Measurements from ENCODE around the gene ADGRV1.

- TF ChIP-seq, protein P1, sequence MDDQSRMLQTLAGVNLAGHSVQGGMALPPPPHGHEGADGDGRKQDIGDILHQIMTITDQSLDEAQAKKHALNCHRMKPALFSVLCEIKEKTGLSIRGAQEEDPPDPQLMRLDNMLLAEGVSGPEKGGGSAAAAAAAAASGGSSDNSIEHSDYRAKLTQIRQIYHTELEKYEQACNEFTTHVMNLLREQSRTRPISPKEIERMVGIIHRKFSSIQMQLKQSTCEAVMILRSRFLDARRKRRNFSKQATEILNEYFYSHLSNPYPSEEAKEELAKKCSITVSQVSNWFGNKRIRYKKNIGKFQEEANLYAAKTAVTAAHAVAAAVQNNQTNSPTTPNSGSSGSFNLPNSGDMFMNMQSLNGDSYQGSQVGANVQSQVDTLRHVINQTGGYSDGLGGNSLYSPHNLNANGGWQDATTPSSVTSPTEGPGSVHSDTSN (IDR thresholded peaks at IDR 0.05): no peak
- TF ChIP-seq POLR2AphosphoS5 (IDR thresholded peaks at IDR 0.05; ENCODE audit: low read depth, low read length) (no peak), TAF1 (IDR thresholded peaks at IDR 0.05; ENCODE audit: borderline replicate concordance, low read depth, low read length) (no peak), EP300 (IDR thresholded peaks at IDR 0.05; ENCODE audit: borderline replicate concordance in 1 of 2, low read depth in 1 of 2, low read length in 1 of 2) (no peak), ELF1 (IDR thresholded peaks at IDR 0.05) (no peak), MEF2A (IDR thresholded peaks at IDR 0.05; ENCODE audit: borderline replicate concordance, low read depth) (no peak), GATA2 (CRISPR knock-in tag; IDR thresholded peaks at IDR 0.05) (no peak)
- TF ChIP-seq, protein P2, sequence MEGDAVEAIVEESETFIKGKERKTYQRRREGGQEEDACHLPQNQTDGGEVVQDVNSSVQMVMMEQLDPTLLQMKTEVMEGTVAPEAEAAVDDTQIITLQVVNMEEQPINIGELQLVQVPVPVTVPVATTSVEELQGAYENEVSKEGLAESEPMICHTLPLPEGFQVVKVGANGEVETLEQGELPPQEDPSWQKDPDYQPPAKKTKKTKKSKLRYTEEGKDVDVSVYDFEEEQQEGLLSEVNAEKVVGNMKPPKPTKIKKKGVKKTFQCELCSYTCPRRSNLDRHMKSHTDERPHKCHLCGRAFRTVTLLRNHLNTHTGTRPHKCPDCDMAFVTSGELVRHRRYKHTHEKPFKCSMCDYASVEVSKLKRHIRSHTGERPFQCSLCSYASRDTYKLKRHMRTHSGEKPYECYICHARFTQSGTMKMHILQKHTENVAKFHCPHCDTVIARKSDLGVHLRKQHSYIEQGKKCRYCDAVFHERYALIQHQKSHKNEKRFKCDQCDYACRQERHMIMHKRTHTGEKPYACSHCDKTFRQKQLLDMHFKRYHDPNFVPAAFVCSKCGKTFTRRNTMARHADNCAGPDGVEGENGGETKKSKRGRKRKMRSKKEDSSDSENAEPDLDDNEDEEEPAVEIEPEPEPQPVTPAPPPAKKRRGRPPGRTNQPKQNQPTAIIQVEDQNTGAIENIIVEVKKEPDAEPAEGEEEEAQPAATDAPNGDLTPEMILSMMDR (IDR thresholded peaks at IDR 0.05): no peak
- TF ChIP-seq, protein P3, sequence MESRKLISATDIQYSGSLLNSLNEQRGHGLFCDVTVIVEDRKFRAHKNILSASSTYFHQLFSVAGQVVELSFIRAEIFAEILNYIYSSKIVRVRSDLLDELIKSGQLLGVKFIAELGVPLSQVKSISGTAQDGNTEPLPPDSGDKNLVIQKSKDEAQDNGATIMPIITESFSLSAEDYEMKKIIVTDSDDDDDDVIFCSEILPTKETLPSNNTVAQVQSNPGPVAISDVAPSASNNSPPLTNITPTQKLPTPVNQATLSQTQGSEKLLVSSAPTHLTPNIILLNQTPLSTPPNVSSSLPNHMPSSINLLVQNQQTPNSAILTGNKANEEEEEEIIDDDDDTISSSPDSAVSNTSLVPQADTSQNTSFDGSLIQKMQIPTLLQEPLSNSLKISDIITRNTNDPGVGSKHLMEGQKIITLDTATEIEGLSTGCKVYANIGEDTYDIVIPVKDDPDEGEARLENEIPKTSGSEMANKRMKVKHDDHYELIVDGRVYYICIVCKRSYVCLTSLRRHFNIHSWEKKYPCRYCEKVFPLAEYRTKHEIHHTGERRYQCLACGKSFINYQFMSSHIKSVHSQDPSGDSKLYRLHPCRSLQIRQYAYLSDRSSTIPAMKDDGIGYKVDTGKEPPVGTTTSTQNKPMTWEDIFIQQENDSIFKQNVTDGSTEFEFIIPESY (IDR thresholded peaks at IDR 0.05; ENCODE audit: borderline replicate concordance, low read depth): no peak
Measured at GRCh38 chr5:90598293-90598692, 39.7 kb downstream of the ADGRV1 start.

Data from SK-N-SH (cell line).